MM.1S (cell line): Measurements from ENCODE around the gene ARID1A.

Experiments
- DNase-seq: peaks from one replicate; pipeline ENCODE4 v3.0.0-alpha.2; 2015
- H2AFZ ChIP-seq: fragments of 300-600 bp; sonication (generic); 2 replicates; pipeline ENCODE4 v1.6.0; 2016; ENCODE audit warnings: antibody characterized with exemption, low read length
- H3F3A ChIP-seq: fragments of 300-600 bp; sonication (generic); 2 replicates; pipeline ENCODE4 v1.6.1; 2016; ENCODE audit warnings: mild to moderate bottlenecking, antibody characterized with exemption, low read length, moderate library complexity, mixed read lengths; ENCODE audit not compliant: insufficient read depth
- H3K27ac ChIP-seq: fragments of 300-600 bp; sonication (generic); 2 replicates; pipeline ENCODE4 v1.5.1; 2016; ENCODE audit warnings: mild to moderate bottlenecking, low read length
- H3K27me3 ChIP-seq: fragments of 300-600 bp; sonication (generic); replicated peaks from 2 replicates; pipeline ENCODE4 v1.6.0; 2016; ENCODE audit warnings: low read length; ENCODE audit not compliant: insufficient read depth
- H3K36me3 ChIP-seq: fragments of 300-600 bp; sonication (generic); replicated peaks from 2 replicates; pipeline ENCODE4 v1.6.1; 2016; ENCODE audit warnings: mild to moderate bottlenecking, low read length, mixed read lengths; ENCODE audit not compliant: insufficient read depth
- H3K4me1 ChIP-seq: fragments of 300-600 bp; sonication (generic); 2 replicates; pipeline ENCODE4 v1.6.1; 2016; ENCODE audit warnings: low read length, mixed read lengths
- H3K4me2 ChIP-seq: fragments of 300-600 bp; sonication (generic); 2 replicates; pipeline ENCODE4 v1.6.0; 2016; ENCODE audit warnings: low read depth, low read length
- H3K4me3 ChIP-seq: fragments of 300-600 bp; sonication (generic); 2 replicates; pipeline ENCODE4 v1.5.1; 2016; ENCODE audit warnings: low read length, mixed read lengths
- H3K79me2 ChIP-seq: fragments of 300-600 bp; sonication (generic); 2 replicates; pipeline ENCODE4 v1.6.1; 2016; ENCODE audit warnings: mixed run types, low read length, mixed read lengths
- H3K9ac ChIP-seq: fragments of 300-600 bp; sonication (generic); 2 replicates; pipeline ENCODE4 v1.6.1; 2016; ENCODE audit warnings: low read length, mixed read lengths
- H3K9me2 ChIP-seq: fragments of 300-600 bp; sonication (generic); replicated peaks from 2 replicates; pipeline ENCODE4 v1.6.1; 2016; ENCODE audit warnings: mild to moderate bottlenecking, low read length, mixed read lengths; ENCODE audit not compliant: insufficient read depth
- H3K9me3 ChIP-seq: fragments of 300-600 bp; sonication (generic); replicated peaks from 2 replicates; pipeline ENCODE4 v1.6.1; 2016; ENCODE audit warnings: mild to moderate bottlenecking, low read length, mixed read lengths; ENCODE audit not compliant: insufficient read depth
- H4K20me1 ChIP-seq: fragments of 300-600 bp; sonication (generic); 2 replicates; pipeline ENCODE4 v1.6.1; 2016; ENCODE audit warnings: mild to moderate bottlenecking, low read length, moderate library complexity, mixed read lengths; ENCODE audit not compliant: insufficient read depth
- EZH2 ChIP-seq: fragments of 300-600 bp; sonication (generic); optimal IDR thresholded peaks from 2 replicates; pipeline ENCODE3; 2017; ENCODE audit warnings: low read depth, mild to moderate bottlenecking, antibody characterized with exemption, low read length, mixed read lengths
- EZH2phosphoT487 ChIP-seq: fragments of 300-600 bp; sonication (generic); IDR thresholded peaks from 2 replicates; pipeline ENCODE4 v1.6.1; 2018; ENCODE audit warnings: antibody characterized with exemption, low read length
- TF ChIP-seq, protein P1 (sequence below): fragments of 300-600 bp; sonication (generic); IDR thresholded peaks from 2 replicates; pipeline ENCODE4 v1.5.1; 2016; ENCODE audit warnings: antibody characterized with exemption, low read length, mixed read lengths

The ARID1A gene

DNA sequence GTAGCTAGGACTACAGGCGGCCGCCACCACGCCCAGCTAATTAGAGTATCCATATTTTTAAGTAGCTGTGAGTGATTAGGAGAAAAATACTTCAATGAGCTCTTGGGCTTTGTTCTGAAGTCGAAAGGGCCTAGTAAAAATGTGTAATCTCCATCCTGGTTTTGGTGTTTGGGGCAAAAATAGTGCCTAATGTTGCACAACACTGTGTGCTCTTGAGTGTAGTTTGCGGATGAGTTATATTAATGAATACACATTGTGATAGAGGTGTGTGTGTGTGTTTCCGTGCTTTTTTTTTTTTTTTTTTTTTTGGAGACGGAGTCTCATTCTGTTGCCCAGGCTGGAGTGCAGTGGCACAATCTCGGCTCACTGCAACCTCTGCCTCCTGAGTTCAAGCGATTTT is 6.3 kb upstream of the ARID1A start:
- no peak for DNase-seq
- Histone ChIP-seq H3K36me3 (no peaks in the 10 kb centered on the region), H3K9me2 (no peaks in the 10 kb centered on the region), H3K79me2 (peaks cover 13% of the 10 kb centered on the region), H3K4me2 (no peak overlapping the region), H3K4me1 (peaks cover 17% of the 10 kb centered on the region), H3K27me3 (no peaks in the 10 kb centered on the region), H2AFZ (no peak overlapping the region), H3K27ac (no peak overlapping the region), H4K20me1 (no peaks in the 10 kb centered on the region), H3K9ac (no peak overlapping the region), H3K9me3 (no peaks in the 10 kb centered on the region), H3F3A (peaks cover 30% of the 10 kb centered on the region), H3K4me3 (no peak overlapping the region)
- TF ChIP-seq EZH2phosphoT487 (no peak), EZH2 (no peak)
- TF ChIP-seq, protein P1, sequence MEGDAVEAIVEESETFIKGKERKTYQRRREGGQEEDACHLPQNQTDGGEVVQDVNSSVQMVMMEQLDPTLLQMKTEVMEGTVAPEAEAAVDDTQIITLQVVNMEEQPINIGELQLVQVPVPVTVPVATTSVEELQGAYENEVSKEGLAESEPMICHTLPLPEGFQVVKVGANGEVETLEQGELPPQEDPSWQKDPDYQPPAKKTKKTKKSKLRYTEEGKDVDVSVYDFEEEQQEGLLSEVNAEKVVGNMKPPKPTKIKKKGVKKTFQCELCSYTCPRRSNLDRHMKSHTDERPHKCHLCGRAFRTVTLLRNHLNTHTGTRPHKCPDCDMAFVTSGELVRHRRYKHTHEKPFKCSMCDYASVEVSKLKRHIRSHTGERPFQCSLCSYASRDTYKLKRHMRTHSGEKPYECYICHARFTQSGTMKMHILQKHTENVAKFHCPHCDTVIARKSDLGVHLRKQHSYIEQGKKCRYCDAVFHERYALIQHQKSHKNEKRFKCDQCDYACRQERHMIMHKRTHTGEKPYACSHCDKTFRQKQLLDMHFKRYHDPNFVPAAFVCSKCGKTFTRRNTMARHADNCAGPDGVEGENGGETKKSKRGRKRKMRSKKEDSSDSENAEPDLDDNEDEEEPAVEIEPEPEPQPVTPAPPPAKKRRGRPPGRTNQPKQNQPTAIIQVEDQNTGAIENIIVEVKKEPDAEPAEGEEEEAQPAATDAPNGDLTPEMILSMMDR = no peak

DNA sequence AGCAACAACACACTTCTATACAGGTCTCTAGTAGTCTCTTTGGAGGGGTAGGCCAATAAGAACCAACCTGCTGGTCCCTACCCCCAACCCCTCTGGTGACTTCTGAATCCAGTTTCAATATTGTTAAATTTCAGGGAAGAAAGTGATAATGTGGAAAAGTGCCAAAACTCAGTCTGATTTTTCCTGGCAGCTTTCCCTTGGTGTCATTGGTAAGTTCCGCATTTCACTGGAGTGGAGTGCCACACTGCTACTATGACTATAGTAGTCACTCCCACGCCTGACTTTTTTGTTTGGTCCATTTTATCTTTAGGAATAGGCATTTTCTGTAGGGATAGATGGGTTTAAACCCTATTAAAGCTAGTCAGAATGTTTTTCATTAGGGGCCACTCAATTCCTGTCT is 5.7 kb upstream of the ARID1A start:
- no peak overlapping the region for H3K27ac ChIP-seq
- DNase-seq = no peak
- H3K4me3 ChIP-seq = no peak overlapping the region
- peaks cover 18% of the 10 kb centered on the region for H3K79me2 ChIP-seq
- H2AFZ ChIP-seq = no peak overlapping the region
- H3K27me3 ChIP-seq = no peaks in the 10 kb centered on the region
- H3K9me2 ChIP-seq = no peaks in the 10 kb centered on the region
- H3K36me3 ChIP-seq = no peaks in the 10 kb centered on the region
- H3K4me1 ChIP-seq = peaks cover 23% of the 10 kb centered on the region
- no peaks in the 10 kb centered on the region for H3K9me3 ChIP-seq
- TF ChIP-seq EZH2phosphoT487 (no peak), EZH2 (no peak)
- TF ChIP-seq, protein P1 = no peak
- H3K9ac ChIP-seq = no peak overlapping the region
- H3K4me2 ChIP-seq = no peak overlapping the region
- H4K20me1 ChIP-seq = no peaks in the 10 kb centered on the region
- H3F3A ChIP-seq = peaks cover 36% of the 10 kb centered on the region

DNA sequence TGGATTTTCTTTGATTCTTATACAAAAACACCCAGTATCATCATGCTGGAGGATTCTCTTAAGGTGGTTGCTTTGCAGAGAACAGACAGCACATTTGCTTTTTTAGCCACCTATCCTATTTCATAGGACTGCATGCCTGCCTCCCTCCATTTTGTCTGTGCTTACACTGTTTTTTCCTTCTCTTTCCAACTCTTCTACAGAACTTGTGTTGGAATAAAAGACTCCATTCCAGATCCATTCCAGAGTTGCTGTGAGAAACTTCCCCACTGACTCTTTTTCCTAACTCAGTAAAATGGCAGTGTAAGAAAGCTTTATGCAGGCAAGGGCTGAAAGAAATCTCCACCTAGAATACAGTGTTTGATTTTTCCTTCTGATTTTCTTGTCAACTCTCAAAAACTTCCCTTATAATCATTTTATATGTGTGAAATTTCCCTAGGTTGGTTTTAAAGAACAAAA is 5.2 kb upstream of the ARID1A start:
- H3K27me3 ChIP-seq = no peaks in the 10 kb centered on the region
- no peaks in the 10 kb centered on the region for H3K9me3 ChIP-seq
- peaks cover 20% of the 10 kb centered on the region for H3K79me2 ChIP-seq
- no peak overlapping the region for H3K4me2 ChIP-seq
- H3F3A ChIP-seq = peaks cover 38% of the 10 kb centered on the region
- no peaks in the 10 kb centered on the region for H3K36me3 ChIP-seq
- H3K4me3 ChIP-seq = no peak overlapping the region
- H3K4me1 ChIP-seq = peaks cover 23% of the 10 kb centered on the region
- H2AFZ ChIP-seq = no peak overlapping the region
- no peaks in the 10 kb centered on the region for H4K20me1 ChIP-seq
- H3K9me2 ChIP-seq = no peaks in the 10 kb centered on the region
- H3K9ac ChIP-seq = no peak overlapping the region
- TF ChIP-seq EZH2phosphoT487 = no peak
- TF ChIP-seq, protein P1 = no peak
- TF ChIP-seq EZH2 = no peak
- DNase-seq = no peak
- no peak overlapping the region for H3K27ac ChIP-seq
